Endodermal cell (in vitro differentiated cells): ENCODE results near the gene GRID1. TPM values are rescaled to one million over a fixed set of nuclear protein-coding genes. Genes with fewer than 3 reads are reported as not detected.

Experiments
- DNase-seq: peaks from one replicate; pipeline ENCODE4 v3.0.0-alpha.2; 2017
- H3K27ac ChIP-seq: 2 replicates; pipeline ENCODE4 v1.5.1; 2013; ENCODE audit warnings: mild to moderate bottlenecking, low read depth, low read length, moderate library complexity
- H3K27me3 ChIP-seq: 2 replicates; pipeline ENCODE4 v1.6.1; 2013; ENCODE audit warnings: mild to moderate bottlenecking, low read length, moderate library complexity; ENCODE audit not compliant: insufficient read depth, control insufficient read depth, poor library complexity, severe bottlenecking
- H3K36me3 ChIP-seq: 2 replicates; pipeline ENCODE4 v1.7.0; 2013; ENCODE audit warnings: mild to moderate bottlenecking, low read length, moderate library complexity; ENCODE audit not compliant: control insufficient read depth, insufficient read depth
- H3K4me1 ChIP-seq: one replicate; pipeline ENCODE4 v1.7.0; 2013; ENCODE audit warnings: low read length; ENCODE audit not compliant: control insufficient read depth, insufficient read depth
- H3K4me3 ChIP-seq: 2 replicates; pipeline ENCODE4 v1.5.1; 2013; ENCODE audit warnings: mild to moderate bottlenecking, low read length, moderate library complexity
- H3K9ac ChIP-seq: 2 replicates; pipeline ENCODE4 v1.6.1; 2013; ENCODE audit warnings: mild to moderate bottlenecking, low read length, moderate library complexity; ENCODE audit not compliant: poor library complexity, severe bottlenecking; ENCODE audit errors: extremely low read depth
- H3K9me3 ChIP-seq: 2 replicates; pipeline ENCODE4 v1.6.1; 2013; ENCODE audit warnings: mild to moderate bottlenecking, low read length, moderate library complexity; ENCODE audit not compliant: control insufficient read depth
- H3K27ac Mint-ChIP-seq: 2 replicates; pipeline ENCODE4 v1.8.0; 2020; ENCODE audit warnings: mixed read lengths
- H3K27me3 Mint-ChIP-seq: 2 replicates; pipeline ENCODE4 v1.8.0; 2021; ENCODE audit warnings: mild to moderate bottlenecking, mixed read lengths; ENCODE audit not compliant: insufficient read depth
- H3K36me3 Mint-ChIP-seq: 2 replicates; pipeline ENCODE4 v1.8.0; 2020; ENCODE audit warnings: low read depth, mixed read lengths
- H3K4me1 Mint-ChIP-seq: 2 replicates; pipeline ENCODE4 v1.8.0; 2020; ENCODE audit warnings: mixed read lengths
- H3K4me3 Mint-ChIP-seq: 2 replicates; pipeline ENCODE4 v1.8.0; 2020; ENCODE audit warnings: mild to moderate bottlenecking, moderate library complexity, mixed read lengths
- H3K9me3 Mint-ChIP-seq: 2 replicates; pipeline ENCODE4 v1.8.0; 2020; ENCODE audit warnings: mild to moderate bottlenecking, mixed read lengths
- CTCF ChIP-seq: fragments of 200-600 bp; sonication (generic); conservative IDR thresholded peaks from 2 replicates; pipeline ENCODE4 v1.5.0; 2021; ENCODE audit warnings: antibody characterized with exemption, mild to moderate bottlenecking
- WGBS, 2 experiments: methylation state at CpG; one replicate each; pipeline versions ENCODE4 v1.1.5 to v1.1.7; 2013; ENCODE audit warnings: missing lambda C conversion rate in 2 of 2, mixed read lengths in 1 of 2; ENCODE audit not compliant: insufficient coverage in 1 of 2, insufficient read length in 1 of 2; 5-methylcytosine and 5-hydroxymethylcytosine counted together
- total RNA-seq, 2 donors: library from RNA; stranded (reverse); fragmentation: NEBNext Ultra II Directional in 1 of 2; extraction: Animal tissue kit (Norgen Biotek cat#: 25700) in 1 of 2; gene quantifications; 2 replicates in 1 of 2; 3 replicates in 1 of 2; pipeline ENCODE4 v1.2.1, GENCODE V29; 2021

GRID1 gene
- total RNA-seq, 2 donors from 2014 or later = 0.13 to 0.53 TPM

- no peaks in the 10 kb centered on the region for H3K27me3 ChIP-seq
- Mint-ChIP-seq H3K27ac (peak overlapping the region; percentile 24), H3K36me3 (no peaks in the 10 kb centered on the region), H3K4me1 (peaks cover 45% of the 10 kb centered on the region), H3K4me3 (no peak overlapping the region), H3K9me3 (no peaks in the 10 kb centered on the region), H3K27me3 (no peaks in the 10 kb centered on the region)
- DNase-seq = peak; percentile 64
- TF ChIP-seq CTCF = peak; percentile 43
- no peak overlapping the region for H3K9ac ChIP-seq
- H3K9me3 ChIP-seq = no peaks in the 10 kb centered on the region
- WGBS, 2 experiments = 48 to 55% methylated on average over 2 to 3 of the region's 3 CpGs
- no peaks in the 10 kb centered on the region for H3K36me3 ChIP-seq
- peaks cover 24% of the 10 kb centered on the region for H3K4me1 ChIP-seq
- H3K27ac ChIP-seq = no peak overlapping the region
- H3K4me3 ChIP-seq = no peak overlapping the region
These were observed 772.4 kb downstream of the GRID1 start for GRCh38 chr10:85594239-85594638.

GRCh38 chr10:85593226-85593772 is 773.3 kb downstream of the GRID1 start:
- Histone ChIP-seq H3K9me3 (peaks cover 8% of the 10 kb centered on the region), H3K27ac (no peak overlapping the region), H3K4me3 (no peak overlapping the region), H3K9ac (no peak overlapping the region), H3K27me3 (no peaks in the 10 kb centered on the region), H3K36me3 (no peaks in the 10 kb centered on the region), H3K4me1 (peaks cover 24% of the 10 kb centered on the region)
- 85 to 90% methylated on average over 3 to 4 of the region's 4 CpGs for WGBS, 2 experiments
- Mint-ChIP-seq H3K27ac (no peak overlapping the region), H3K27me3 (no peaks in the 10 kb centered on the region), H3K4me3 (no peak overlapping the region), H3K36me3 (no peaks in the 10 kb centered on the region), H3K4me1 (peaks cover 45% of the 10 kb centered on the region), H3K9me3 (no peaks in the 10 kb centered on the region)
- no peak for TF ChIP-seq CTCF
- DNase-seq = no peak

- H3K36me3 ChIP-seq = no peaks in the 10 kb centered on the region
- no peak for DNase-seq
- Mint-ChIP-seq H3K9me3 (peaks cover 20% of the 10 kb centered on the region), H3K27ac (no peak overlapping the region), H3K4me3 (no peak overlapping the region), H3K36me3 (peaks cover 4% of the 10 kb centered on the region), H3K4me1 (no peaks in the 10 kb centered on the region), H3K27me3 (no peaks in the 10 kb centered on the region)
- H3K27me3 ChIP-seq = no peaks in the 10 kb centered on the region
- TF ChIP-seq CTCF = no peak
- no peak overlapping the region for H3K27ac ChIP-seq
- 95 to 100% methylated on average over 1 to 3 of the region's 3 CpGs for WGBS, 2 experiments
- H3K4me3 ChIP-seq = no peak overlapping the region
- H3K9me3 ChIP-seq = peaks cover 17% of the 10 kb centered on the region
- no peak overlapping the region for H3K9ac ChIP-seq
- H3K4me1 ChIP-seq = no peaks in the 10 kb centered on the region
These were observed 785.2 kb downstream of the GRID1 start for GRCh38 chr10:85581371-85581770.
